ENCODE data around the gene ERI3. TPM values are rescaled to one million over a fixed set of nuclear protein-coding genes. Genes with fewer than 3 reads are reported as not detected.

The ERI3 gene
- total RNA-seq, 3 donors from 2014 or later: 66.8 to 70.8 (median 70.3) TPM

GRCh38 chr1:44359234-44359935 lies 4.3 kb upstream of the ERI3 start:
- Mint-ChIP-seq H3K36me3 (ENCODE audit: insufficient read depth) (no peaks in the 10 kb centered on the region), H3K4me3 (no peak overlapping the region), H3K27me3 (ENCODE audit: low read depth) (no peaks in the 10 kb centered on the region), H3K4me1 (ENCODE audit: low read depth) (peaks cover 9% of the 10 kb centered on the region), H3K9me3 (no peaks in the 10 kb centered on the region)
- ATAC-seq (no peak), DNase-seq (no peak)

GRCh38 chr1:44357710-44358109 lies 2.7 kb upstream of the ERI3 start:
- H3K36me3 Mint-ChIP-seq (ENCODE audit: insufficient read depth): no peaks in the 10 kb centered on the region
- no peak overlapping the region for H3K4me3 Mint-ChIP-seq
- DNase-seq (no peak), ATAC-seq (no peak)
- no peaks in the 10 kb centered on the region for H3K27me3 Mint-ChIP-seq (ENCODE audit: low read depth)
- H3K9me3 Mint-ChIP-seq: no peaks in the 10 kb centered on the region
- peaks cover 26% of the 10 kb centered on the region for H3K4me1 Mint-ChIP-seq (ENCODE audit: low read depth)

GRCh38 chr1:44355582-44356305 lies 687 bp upstream of the ERI3 start:
- DNase-seq: no peak
- Mint-ChIP-seq H3K36me3 (ENCODE audit: insufficient read depth) (peaks cover 7% of the 10 kb centered on the region), H3K4me1 (ENCODE audit: low read depth) (peaks cover 32% of the 10 kb centered on the region), H3K4me3 (peak overlapping the region; percentile 91), H3K9me3 (no peaks in the 10 kb centered on the region), H3K27me3 (ENCODE audit: low read depth) (no peaks in the 10 kb centered on the region)
- ATAC-seq: no peak

- peaks cover 7% of the 10 kb centered on the region for H3K36me3 Mint-ChIP-seq (ENCODE audit: insufficient read depth)
- H3K9me3 Mint-ChIP-seq: no peaks in the 10 kb centered on the region
- DNase-seq (no peak), ATAC-seq (no peak)
- peak overlapping the region; percentile 92 for H3K4me3 Mint-ChIP-seq
- peaks cover 32% of the 10 kb centered on the region for H3K4me1 Mint-ChIP-seq (ENCODE audit: low read depth)
- no peaks in the 10 kb centered on the region for H3K27me3 Mint-ChIP-seq (ENCODE audit: low read depth)
Observed at GRCh38 chr1:44354268-44354839, 703 bp downstream of the ERI3 start.

GRCh38 chr1:44353604-44354003 lies 1.5 kb downstream of the ERI3 start:
- Mint-ChIP-seq H3K27me3 (ENCODE audit: low read depth) (no peaks in the 10 kb centered on the region), H3K4me3 (peak overlapping the region; percentile 92), H3K36me3 (ENCODE audit: insufficient read depth) (peaks cover 7% of the 10 kb centered on the region), H3K4me1 (ENCODE audit: low read depth) (peaks cover 32% of the 10 kb centered on the region), H3K9me3 (no peaks in the 10 kb centered on the region)
- ATAC-seq (no peak), DNase-seq (no peak)

- peaks cover 7% of the 10 kb centered on the region for H3K36me3 Mint-ChIP-seq (ENCODE audit: insufficient read depth)
- DNase-seq: no peak
- peaks cover 35% of the 10 kb centered on the region for H3K4me1 Mint-ChIP-seq (ENCODE audit: low read depth)
- H3K4me3 Mint-ChIP-seq: no peak overlapping the region
- no peaks in the 10 kb centered on the region for H3K9me3 Mint-ChIP-seq
- no peak for ATAC-seq
- no peaks in the 10 kb centered on the region for H3K27me3 Mint-ChIP-seq (ENCODE audit: low read depth)
Observed at GRCh38 chr1:44351289-44351688, 3.8 kb downstream of the ERI3 start.

- ATAC-seq: no peak
- Mint-ChIP-seq H3K9me3 (no peaks in the 10 kb centered on the region), H3K4me1 (ENCODE audit: low read depth) (peaks cover 16% of the 10 kb centered on the region), H3K27me3 (ENCODE audit: low read depth) (no peaks in the 10 kb centered on the region), H3K36me3 (ENCODE audit: insufficient read depth) (peaks cover 9% of the 10 kb centered on the region), H3K4me3 (no peak overlapping the region)
- DNase-seq: no peak
Observed at GRCh38 chr1:44348061-44348485, 7.0 kb downstream of the ERI3 start.

GRCh38 chr1:44347280-44347679 lies 7.8 kb downstream of the ERI3 start:
- ATAC-seq: no peak
- no peak for DNase-seq
- peaks cover 10% of the 10 kb centered on the region for H3K4me1 Mint-ChIP-seq (ENCODE audit: low read depth)
- H3K27me3 Mint-ChIP-seq (ENCODE audit: low read depth): no peaks in the 10 kb centered on the region
- H3K9me3 Mint-ChIP-seq: no peaks in the 10 kb centered on the region
- H3K4me3 Mint-ChIP-seq: no peak overlapping the region
- peaks cover 9% of the 10 kb centered on the region for H3K36me3 Mint-ChIP-seq (ENCODE audit: insufficient read depth)

- DNase-seq (no peak), ATAC-seq (no peak)
- Mint-ChIP-seq H3K4me1 (ENCODE audit: low read depth) (peaks cover 6% of the 10 kb centered on the region), H3K9me3 (no peaks in the 10 kb centered on the region), H3K36me3 (ENCODE audit: insufficient read depth) (peaks cover 6% of the 10 kb centered on the region), H3K27me3 (ENCODE audit: low read depth) (no peaks in the 10 kb centered on the region), H3K4me3 (no peak overlapping the region)
Observed at GRCh38 chr1:44346878-44347277, 8.2 kb downstream of the ERI3 start.

- no peak for ATAC-seq
- Mint-ChIP-seq H3K9me3 (no peaks in the 10 kb centered on the region), H3K4me1 (ENCODE audit: low read depth) (peaks cover 6% of the 10 kb centered on the region), H3K4me3 (no peak overlapping the region), H3K27me3 (ENCODE audit: low read depth) (no peaks in the 10 kb centered on the region), H3K36me3 (ENCODE audit: insufficient read depth) (peaks cover 2% of the 10 kb centered on the region)
- DNase-seq: no peak
Observed at GRCh38 chr1:44346184-44346583, 8.9 kb downstream of the ERI3 start.

GRCh38 chr1:44345187-44345775 lies 9.8 kb downstream of the ERI3 start:
- H3K4me1 Mint-ChIP-seq (ENCODE audit: low read depth): peaks cover 6% of the 10 kb centered on the region
- ATAC-seq: no peak
- H3K27me3 Mint-ChIP-seq (ENCODE audit: low read depth): no peaks in the 10 kb centered on the region

GRCh38 chr1:44339731-44340130 lies 15.3 kb downstream of the ERI3 start:
- Mint-ChIP-seq H3K4me3 (no peak overlapping the region), H3K9me3 (no peaks in the 10 kb centered on the region), H3K36me3 (ENCODE audit: insufficient read depth) (peaks cover 30% of the 10 kb centered on the region), H3K4me1 (ENCODE audit: low read depth) (peaks cover 2% of the 10 kb centered on the region), H3K27me3 (ENCODE audit: low read depth) (no peaks in the 10 kb centered on the region)
- DNase-seq: no peak
- ATAC-seq: no peak

More at GRCh38 chr1:44345187-44345775, 9.8 kb downstream of the ERI3 start:
- no peak overlapping the region for H3K4me3 Mint-ChIP-seq
- H3K36me3 Mint-ChIP-seq (ENCODE audit: insufficient read depth): peaks cover 2% of the 10 kb centered on the region
- DNase-seq: no peak
- H3K9me3 Mint-ChIP-seq: no peaks in the 10 kb centered on the region

GRCh38 chr1:44338136-44338535 lies 16.9 kb downstream of the ERI3 start:
- no peaks in the 10 kb centered on the region for H3K4me1 Mint-ChIP-seq (ENCODE audit: low read depth)
- ATAC-seq (no peak), DNase-seq (no peak)
- peaks cover 41% of the 10 kb centered on the region for H3K36me3 Mint-ChIP-seq (ENCODE audit: insufficient read depth)
- H3K4me3 Mint-ChIP-seq: no peak overlapping the region
- no peaks in the 10 kb centered on the region for H3K27me3 Mint-ChIP-seq (ENCODE audit: low read depth)
- no peaks in the 10 kb centered on the region for H3K9me3 Mint-ChIP-seq

GRCh38 chr1:44336668-44337067 lies 18.4 kb downstream of the ERI3 start:
- Mint-ChIP-seq H3K27me3 (ENCODE audit: low read depth) (no peaks in the 10 kb centered on the region), H3K4me3 (no peak overlapping the region), H3K9me3 (no peaks in the 10 kb centered on the region), H3K36me3 (ENCODE audit: insufficient read depth) (peaks cover 52% of the 10 kb centered on the region), H3K4me1 (ENCODE audit: low read depth) (no peaks in the 10 kb centered on the region)
- no peak for ATAC-seq
- no peak for DNase-seq

All from activated T-cell treated with anti-CD3 and anti-CD28 coated beads, Interleukin-2, amount 50 U/mL, for 4 hours (primary cell).